Body of pancreas (tissue), 4 donors: ENCODE measurements around the gene LOXHD1.

ENCODE experiments used
- POLR2A ChIP-seq, 3 donors: fragments of 450-650 bp; IDR thresholded peaks; one replicate each; pipeline ENCODE4 v1.6.1; 2016; ENCODE audit warnings: antibody characterized with exemption in 3 of 3, mild to moderate bottlenecking in 2 of 3
- TF ChIP-seq, protein P1 (sequence below), 7 experiments: fragments of 450-650 bp in 4 of 7; fragments of 200-600 bp in 3 of 7; sonication (generic) in 3 of 7; IDR thresholded peaks; one replicate each; pipeline ENCODE4 v1.5.1; 2016 to 2019; ENCODE audit warnings: antibody characterized with exemption in 7 of 7

- TF ChIP-seq, protein P1, sequence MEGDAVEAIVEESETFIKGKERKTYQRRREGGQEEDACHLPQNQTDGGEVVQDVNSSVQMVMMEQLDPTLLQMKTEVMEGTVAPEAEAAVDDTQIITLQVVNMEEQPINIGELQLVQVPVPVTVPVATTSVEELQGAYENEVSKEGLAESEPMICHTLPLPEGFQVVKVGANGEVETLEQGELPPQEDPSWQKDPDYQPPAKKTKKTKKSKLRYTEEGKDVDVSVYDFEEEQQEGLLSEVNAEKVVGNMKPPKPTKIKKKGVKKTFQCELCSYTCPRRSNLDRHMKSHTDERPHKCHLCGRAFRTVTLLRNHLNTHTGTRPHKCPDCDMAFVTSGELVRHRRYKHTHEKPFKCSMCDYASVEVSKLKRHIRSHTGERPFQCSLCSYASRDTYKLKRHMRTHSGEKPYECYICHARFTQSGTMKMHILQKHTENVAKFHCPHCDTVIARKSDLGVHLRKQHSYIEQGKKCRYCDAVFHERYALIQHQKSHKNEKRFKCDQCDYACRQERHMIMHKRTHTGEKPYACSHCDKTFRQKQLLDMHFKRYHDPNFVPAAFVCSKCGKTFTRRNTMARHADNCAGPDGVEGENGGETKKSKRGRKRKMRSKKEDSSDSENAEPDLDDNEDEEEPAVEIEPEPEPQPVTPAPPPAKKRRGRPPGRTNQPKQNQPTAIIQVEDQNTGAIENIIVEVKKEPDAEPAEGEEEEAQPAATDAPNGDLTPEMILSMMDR (IDR thresholded peaks at IDR 0.05): no peak
- TF ChIP-seq POLR2A (IDR thresholded peaks at IDR 0.05): no peak
These were observed 101.8 kb downstream of the LOXHD1 start for GRCh38 chr18:46555213-46555612.
